D721Med (cell line): ENCODE results near the gene CLEC4G.

Experiments
- DNase-seq: peaks from one replicate; pipeline ENCODE4 v3.0.0; 2011; ENCODE audit warnings: low spot score; ENCODE audit not compliant: insufficient read length
- FAIRE-seq: peaks from 2 replicates; lab custom pipeline; 2011; peaks lifted over from hg19 to GRCh38; lab: Jason Lieb, UNC
- CTCF ChIP-seq: IDR thresholded peaks from 2 replicates; pipeline ENCODE4 v1.5.1; 2012; ENCODE audit warnings: mild to moderate bottlenecking, control low read depth; ENCODE audit not compliant: insufficient read depth; ENCODE audit errors: missing control alignments

Gene CLEC4G

GRCh38 chr19:7703332-7703731, 28.6 kb downstream of the CLEC4G start:
- no peak for TF ChIP-seq CTCF
- no peak for DNase-seq
- FAIRE-seq: no peak

- FAIRE-seq (no peak), DNase-seq (no peak)
- TF ChIP-seq CTCF: no peak
Observed at GRCh38 chr19:7701654-7702457, 30.1 kb downstream of the CLEC4G start, which contains the start of gene FCER2. FCER2 (minus strand) TSS chr19:7702131; CDS start chr19:7699760, 2,371 bp downstream.

- TF ChIP-seq CTCF: no peak
- FAIRE-seq (no peak), DNase-seq (no peak)
Observed at GRCh38 chr19:7701049-7701653, 30.8 kb downstream of the CLEC4G start.

GRCh38 chr19:7699417-7700401, 32.2 kb downstream of the CLEC4G start:
- FAIRE-seq (no peak), DNase-seq (no peak)
- no peak for TF ChIP-seq CTCF

GRCh38 chr19:7699003-7699402, 32.9 kb downstream of the CLEC4G start:
- DNase-seq: no peak
- no peak for TF ChIP-seq CTCF
- FAIRE-seq: no peak

GRCh38 chr19:7698583-7698982, 33.3 kb downstream of the CLEC4G start:
- no peak for DNase-seq
- no peak for FAIRE-seq
- no peak for TF ChIP-seq CTCF
